ENCODE measurements around the gene WDR31.

WDR31 gene

DNA sequence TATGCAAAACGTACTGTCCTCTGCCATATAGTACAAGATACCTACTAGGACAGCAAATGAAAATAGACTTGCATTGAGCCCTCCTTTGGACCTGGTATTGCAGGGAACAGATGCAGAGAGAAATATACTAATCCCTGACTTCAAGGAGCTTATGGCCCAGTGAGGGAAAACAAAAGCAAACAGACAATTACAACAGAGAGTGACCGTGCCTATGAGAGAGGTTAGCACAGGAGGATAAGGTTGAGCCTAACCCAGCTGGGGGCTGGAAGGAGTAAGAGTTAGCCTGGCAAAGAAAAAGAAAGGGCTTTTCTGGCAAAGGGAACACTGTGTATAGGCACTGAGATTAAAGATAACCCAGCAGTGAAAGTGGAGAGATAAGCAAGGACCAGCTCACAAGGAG, 70.2 kb downstream of the WDR31 start:
- Mint-ChIP-seq H3K4me3 (no peak overlapping the region), H3K4me1 (ENCODE audit: low read depth) (peaks cover 8% of the 10 kb centered on the region), H3K27me3 (ENCODE audit: low read depth) (no peaks in the 10 kb centered on the region), H3K9me3 (no peaks in the 10 kb centered on the region), H3K36me3 (ENCODE audit: low read depth) (peaks cover 27% of the 10 kb centered on the region), H3K27ac (peak overlapping the region; percentile 16)

DNA sequence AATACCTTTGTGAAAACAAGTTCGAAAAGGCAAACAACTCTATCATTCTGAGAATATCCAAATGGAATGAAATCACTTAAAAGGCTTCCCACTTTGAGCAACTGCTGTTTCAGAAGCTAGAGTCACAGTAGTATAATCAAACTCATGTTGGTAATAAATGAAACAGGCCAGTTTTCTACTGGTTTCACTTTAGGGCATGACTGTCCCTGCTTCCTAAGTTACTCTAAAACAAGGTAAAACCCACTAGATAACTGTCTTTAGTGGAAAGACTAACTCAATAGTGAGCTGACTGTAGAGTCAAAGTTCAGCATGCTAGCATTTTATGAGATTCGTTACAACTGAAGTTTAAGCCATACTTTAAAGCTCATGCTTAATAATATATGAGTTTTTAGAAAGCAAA, 70.7 kb downstream of the WDR31 start:
- peaks cover 29% of the 10 kb centered on the region for H3K36me3 Mint-ChIP-seq (ENCODE audit: low read depth)
- H3K27ac Mint-ChIP-seq: no peak overlapping the region
- peaks cover 8% of the 10 kb centered on the region for H3K4me1 Mint-ChIP-seq (ENCODE audit: low read depth)
- no peaks in the 10 kb centered on the region for H3K9me3 Mint-ChIP-seq
- no peak overlapping the region for H3K4me3 Mint-ChIP-seq
- H3K27me3 Mint-ChIP-seq (ENCODE audit: low read depth): no peaks in the 10 kb centered on the region

GRCh38 chr9:113267911-113268566, 72.0 kb downstream of the WDR31 start:
- H3K27me3 Mint-ChIP-seq (ENCODE audit: low read depth): no peaks in the 10 kb centered on the region

DNA sequence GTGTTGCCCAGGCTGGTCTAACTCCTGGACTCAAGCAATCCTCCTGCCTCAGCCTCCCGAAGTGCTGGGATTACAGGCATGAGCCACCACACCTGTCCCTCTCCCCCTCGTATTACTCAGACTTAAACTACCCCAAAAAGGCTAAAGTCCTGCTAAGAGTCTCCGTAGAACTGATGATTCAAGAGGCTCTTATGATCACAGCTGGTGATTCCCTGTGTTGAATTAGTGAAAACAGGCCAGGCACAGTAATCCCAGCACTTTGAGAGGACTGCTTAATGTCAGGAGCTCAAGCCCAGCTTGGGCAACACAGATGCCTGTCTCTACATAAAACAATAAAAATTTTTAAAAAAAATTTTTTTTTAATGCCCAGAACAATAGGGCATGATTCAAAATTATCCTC, 73.9 kb downstream of the WDR31 start:
- H3K27me3 Mint-ChIP-seq (ENCODE audit: low read depth): no peaks in the 10 kb centered on the region
- H3K36me3 Mint-ChIP-seq (ENCODE audit: low read depth): peaks cover 27% of the 10 kb centered on the region
- H3K9me3 Mint-ChIP-seq: no peaks in the 10 kb centered on the region
- H3K27ac Mint-ChIP-seq: no peak overlapping the region
- peaks cover 8% of the 10 kb centered on the region for H3K4me1 Mint-ChIP-seq (ENCODE audit: low read depth)
- no peak overlapping the region for H3K4me3 Mint-ChIP-seq

More at GRCh38 chr9:113267911-113268566, 72.0 kb downstream of the WDR31 start:
- Mint-ChIP-seq H3K4me3 (no peak overlapping the region), H3K27ac (no peak overlapping the region), H3K36me3 (ENCODE audit: low read depth) (peaks cover 26% of the 10 kb centered on the region), H3K9me3 (no peaks in the 10 kb centered on the region), H3K4me1 (ENCODE audit: low read depth) (peaks cover 8% of the 10 kb centered on the region)
